ENCODE data around the gene COX4I1. TPM values are rescaled to one million over a fixed set of nuclear protein-coding genes. Genes with fewer than 3 reads are reported as not detected.

Gene COX4I1
- total and polyA plus RNA-seq, 2 of the 8 experiments (the other 6 are each of a cell fraction or from before 2014, with no cell fraction given) = 507 to 707 TPM

DNA sequence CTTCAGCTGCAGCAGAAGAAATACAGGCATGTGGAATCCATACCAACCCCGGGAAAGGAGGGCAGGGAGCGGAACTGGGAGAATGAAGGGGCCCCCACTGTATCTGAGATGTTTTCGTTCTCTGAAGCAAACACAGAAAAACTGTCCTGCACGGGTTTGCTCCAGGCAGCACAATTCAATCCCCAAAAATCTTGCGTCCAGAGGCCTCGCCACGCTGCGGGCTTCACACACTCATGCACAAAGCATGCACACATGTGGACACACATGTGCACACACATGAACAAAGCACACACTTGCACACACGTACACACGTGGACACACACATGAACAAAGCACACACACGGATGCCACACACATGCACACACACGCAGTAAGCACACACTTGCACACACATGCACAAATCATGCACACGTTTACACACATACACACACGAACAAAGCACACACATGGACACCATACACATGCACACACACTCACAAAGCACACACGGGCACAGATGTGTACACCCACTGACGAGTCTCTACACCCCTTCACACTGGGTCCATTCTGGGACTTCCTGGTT lies 27.3 kb downstream of the COX4I1 start:
- no peak overlapping the region for H3K14ac ChIP-seq (ENCODE audit: insufficient read length)
- WGBS, 2 experiments (ENCODE audit: extremely low coverage in 1 of 2, insufficient coverage in 1 of 2, insufficient read length in 1 of 2, insufficient replicate concordance in 2 of 2, low coverage in 1 of 2, low lambda C conversion rate in 2 of 2, missing lambda C conversion rate in 1 of 2) = 88% methylated on average over 16 of the region's 16 CpGs; no CpG with 5 or more reads in 1 of the 2 experiments
- H2BK20ac ChIP-seq (ENCODE audit: low read length) = 0 out of 2 replicates have a peak overlapping the region, but pooled peaks have one; percentile 51
- no peaks in the 10 kb centered on the region for H3K79me2 ChIP-seq (ENCODE audit: control insufficient read depth in 1 of 2, insufficient read depth in 2 of 2, low read length in 2 of 2)
- no peak overlapping the region for H2AFZ ChIP-seq (ENCODE audit: low read length)
- ChIA-PET POLR2A (ENCODE audit: partially characterized antibody) (no interaction called here), CTCF (ENCODE audit: partially characterized antibody) (interaction anchor here (3.6 kb wide), 1 partner anchor 161 kb away, joined by 26 read pairs; no protein-coding TSS in a partner anchor)
- H3K79me1 ChIP-seq (ENCODE audit: low read depth, low read length) = no peaks in the 10 kb centered on the region
- H3K18ac ChIP-seq (ENCODE audit: extremely low read depth, low read length) = no peak overlapping the region; the same call in 1 of the 2 replicates
- no peak overlapping the region for H3K4ac ChIP-seq (replicated peaks; ENCODE audit: insufficient read length, low read depth, low read length)
- H2BK15ac ChIP-seq (ENCODE audit: low read length) = peak overlapping the region; percentile 75; the same call in 1 of the 2 replicates
- DNase-seq (ENCODE audit: low read depth in 1 of 2, low spot score in 2 of 2) (no peak), FAIRE-seq (no peak)
- peaks cover 0 to 8% of the 10 kb centered on the region in 2 experiments for H4K20me1 ChIP-seq (replicated peaks in 1 of 2; ENCODE audit: control insufficient read depth in 1 of 2, insufficient read depth in 2 of 2, low read length in 2 of 2)
- H2BK120ac ChIP-seq (replicated peaks; ENCODE audit: low read depth, low read length) = no peak overlapping the region
- H3K36me3 ChIP-seq (ENCODE audit: control insufficient read depth in 2 of 4, insufficient read depth in 4 of 4, low read length in 3 of 4) = no peaks in the 10 kb centered on the region
- no peak overlapping the region for H3K4me2 ChIP-seq (ENCODE audit: insufficient read depth in 1 of 2, low read depth in 2 of 2, low read length in 2 of 2)
- H3K9ac ChIP-seq (replicated peaks in 1 of 4; ENCODE audit: extremely low read depth in 1 of 4, low read depth in 3 of 4, low read length in 3 of 4) = peak overlapping the region in 1 of 4 experiments; percentile 28; a peak in 1 of 7 replicates
- H3K27ac ChIP-seq (ENCODE audit: low read depth, low read length) = no peak overlapping the region
- H2AK5ac ChIP-seq (ENCODE audit: low read depth, low read length) = peak overlapping the region; percentile 97
- no peak overlapping the region for H4K5ac ChIP-seq (ENCODE audit: insufficient read length, low read depth, low read length)
- H3K4me3 ChIP-seq (ENCODE audit: extremely low read depth in 1 of 4, insufficient read depth in 2 of 4, low read depth in 3 of 4, low read length in 4 of 4) = no peak overlapping the region
- H3K23ac ChIP-seq (ENCODE audit: insufficient read length) = peak overlapping the region; percentile 2
- H3K23me2 ChIP-seq (ENCODE audit: low read depth, low read length) = peaks cover 10% of the 10 kb centered on the region; the same call in 1 of the 2 replicates
- H2BK12ac ChIP-seq (ENCODE audit: low read depth, low read length) = 0 out of 2 replicates have a peak overlapping the region, but pooled peaks have one; percentile 27
- peak overlapping the region; percentile 61 for H4K91ac ChIP-seq (replicated peaks; ENCODE audit: insufficient read length, low read length)
- peak overlapping the region; percentile 66; the same call in 1 of the 2 replicates for H2BK5ac ChIP-seq (ENCODE audit: low read depth, low read length)
- H4K8ac ChIP-seq (ENCODE audit: extremely low read depth, insufficient read depth, low read length) = no peak overlapping the region
- H3K56ac ChIP-seq (replicated peaks; ENCODE audit: insufficient read length, low read depth, low read length) = no peak overlapping the region
- H3K4me1 ChIP-seq (replicated peaks in 1 of 4; ENCODE audit: control insufficient read depth in 3 of 4, insufficient read depth in 4 of 4, low read length in 3 of 4) = no peaks in the 10 kb centered on the region; a peak in 1 of 7 replicates
- H3K9me3 ChIP-seq (ENCODE audit: insufficient read depth in 2 of 2, low read depth in 1 of 2, low read length in 1 of 2) = no peaks in the 10 kb centered on the region
- peaks cover 0 to 3% (median 0%) of the 10 kb centered on the region in 4 experiments; a peak in 1 of 7 replicates for H3K27me3 ChIP-seq (replicated peaks in 1 of 4; ENCODE audit: control insufficient read depth in 3 of 4, extremely low read depth in 1 of 4, insufficient read depth in 3 of 4, low read length in 3 of 4)
- TF ChIP-seq SP2 (IDR thresholded peaks at IDR 0.05; ENCODE audit: low read length) = no peak
- TF ChIP-seq SRF (IDR thresholded peaks at IDR 0.05; ENCODE audit: low read depth, low read length) = no peak
- TF ChIP-seq BACH1 (IDR thresholded peaks at IDR 0.05; ENCODE audit: low read length) = no peak
- TF ChIP-seq, protein P1, sequence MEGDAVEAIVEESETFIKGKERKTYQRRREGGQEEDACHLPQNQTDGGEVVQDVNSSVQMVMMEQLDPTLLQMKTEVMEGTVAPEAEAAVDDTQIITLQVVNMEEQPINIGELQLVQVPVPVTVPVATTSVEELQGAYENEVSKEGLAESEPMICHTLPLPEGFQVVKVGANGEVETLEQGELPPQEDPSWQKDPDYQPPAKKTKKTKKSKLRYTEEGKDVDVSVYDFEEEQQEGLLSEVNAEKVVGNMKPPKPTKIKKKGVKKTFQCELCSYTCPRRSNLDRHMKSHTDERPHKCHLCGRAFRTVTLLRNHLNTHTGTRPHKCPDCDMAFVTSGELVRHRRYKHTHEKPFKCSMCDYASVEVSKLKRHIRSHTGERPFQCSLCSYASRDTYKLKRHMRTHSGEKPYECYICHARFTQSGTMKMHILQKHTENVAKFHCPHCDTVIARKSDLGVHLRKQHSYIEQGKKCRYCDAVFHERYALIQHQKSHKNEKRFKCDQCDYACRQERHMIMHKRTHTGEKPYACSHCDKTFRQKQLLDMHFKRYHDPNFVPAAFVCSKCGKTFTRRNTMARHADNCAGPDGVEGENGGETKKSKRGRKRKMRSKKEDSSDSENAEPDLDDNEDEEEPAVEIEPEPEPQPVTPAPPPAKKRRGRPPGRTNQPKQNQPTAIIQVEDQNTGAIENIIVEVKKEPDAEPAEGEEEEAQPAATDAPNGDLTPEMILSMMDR (IDR thresholded peaks at IDR 0.05; ENCODE audit: control extremely low read depth in 1 of 3, insufficient read depth in 1 of 3, low read depth in 1 of 3, low read length in 3 of 3) = no peak
- no peak for TF ChIP-seq ASH2L (IDR thresholded peaks at IDR 0.05; ENCODE audit: low read length)
- no peak for TF ChIP-seq SP4 (IDR thresholded peaks at IDR 0.05; ENCODE audit: low read length)
- TF ChIP-seq ZNF274 (IDR thresholded peaks at IDR 0.05; ENCODE audit: borderline replicate concordance, extremely low read depth, low read length) = no peak
- no peak for TF ChIP-seq PHF8 (conservative IDR thresholded peaks at IDR 0.05; ENCODE audit: low read depth, low read length)
- no peak for TF ChIP-seq POU5F1 (IDR thresholded peaks at IDR 0.05; ENCODE audit: low read depth, low read length)
